HEK293T (cell line): ENCODE data around the gene SNTG2.

ENCODE experiments used
- ARNT ChIP-seq: fragments of 450-650 bp; IDR thresholded peaks from 2 replicates; pipeline ENCODE4 v1.6.1; 2017; ENCODE audit warnings: mild to moderate bottlenecking
- BHLHE40 ChIP-seq: fragments of 450-650 bp; IDR thresholded peaks from 2 replicates; pipeline ENCODE4 v1.6.1; 2016; ENCODE audit warnings: mild to moderate bottlenecking, moderate library complexity, borderline replicate concordance
- FOXM1 ChIP-seq: fragments of 450-650 bp; IDR thresholded peaks from 2 replicates; pipeline ENCODE4 v1.6.1; 2017; ENCODE audit warnings: mild to moderate bottlenecking, borderline replicate concordance
- NFRKB ChIP-seq: fragments of 450-650 bp; IDR thresholded peaks from 2 replicates; pipeline ENCODE4 v1.6.1; 2016; ENCODE audit warnings: mild to moderate bottlenecking, moderate library complexity

- TF ChIP-seq BHLHE40 (no peak), ARNT (no peak), NFRKB (no peak), FOXM1 (no peak)
Observed at GRCh38 chr2:961786-962185, 11.1 kb downstream of the SNTG2 start.
